Neuron (in vitro differentiated cells): Measurements from ENCODE around the gene THSD4.

Experiments used
- H2AFZ ChIP-seq: one replicate; pipeline ENCODE4 v1.6.1; 2013; ENCODE audit warnings: low read depth, mild to moderate bottlenecking, inconsistent platforms, low read length, moderate library complexity
- H3K27me3 ChIP-seq: one replicate; pipeline ENCODE4 v1.6.1; 2013; ENCODE audit warnings: low read length; ENCODE audit not compliant: insufficient read depth
- H3K36me3 ChIP-seq: one replicate; pipeline ENCODE4 v1.6.1; 2013; ENCODE audit warnings: low read length; ENCODE audit not compliant: insufficient read depth
- H3K4me1 ChIP-seq: one replicate; pipeline ENCODE4 v1.6.1; 2013; ENCODE audit warnings: low read length; ENCODE audit not compliant: insufficient read depth
- H3K4me3 ChIP-seq: 2 replicates; pipeline ENCODE4 v1.5.1; 2013; ENCODE audit warnings: mild to moderate bottlenecking, low read length, moderate library complexity
- H3K9me3 ChIP-seq: one replicate; pipeline ENCODE4 v1.6.1; 2013; ENCODE audit warnings: low read length

Gene THSD4

GRCh38 chr15:71444866-71445590 is 329.8 kb downstream of the THSD4 start:
- no peak overlapping the region for H2AFZ ChIP-seq
- H3K27me3 ChIP-seq, result no peaks in the 10 kb centered on the region
- no peaks in the 10 kb centered on the region for H3K9me3 ChIP-seq
- no peak overlapping the region for H3K4me3 ChIP-seq
- H3K36me3 ChIP-seq, result no peaks in the 10 kb centered on the region
- no peaks in the 10 kb centered on the region for H3K4me1 ChIP-seq

- H3K4me3 ChIP-seq, result no peak overlapping the region
- no peak overlapping the region for H2AFZ ChIP-seq
- no peaks in the 10 kb centered on the region for H3K9me3 ChIP-seq
- H3K27me3 ChIP-seq, result peaks cover 5% of the 10 kb centered on the region
- H3K36me3 ChIP-seq, result no peaks in the 10 kb centered on the region
- no peaks in the 10 kb centered on the region for H3K4me1 ChIP-seq
These were observed 332.3 kb downstream of the THSD4 start for GRCh38 chr15:71447328-71448250.

- H3K36me3 ChIP-seq, result no peaks in the 10 kb centered on the region
- H2AFZ ChIP-seq, result no peak overlapping the region
- H3K4me3 ChIP-seq, result no peak overlapping the region
- peaks cover 5% of the 10 kb centered on the region for H3K27me3 ChIP-seq
- no peaks in the 10 kb centered on the region for H3K9me3 ChIP-seq
- H3K4me1 ChIP-seq, result no peaks in the 10 kb centered on the region
These were observed 333.4 kb downstream of the THSD4 start for GRCh38 chr15:71448688-71449114.

- Histone ChIP-seq H3K9me3 (no peaks in the 10 kb centered on the region), H2AFZ (no peak overlapping the region), H3K27me3 (peaks cover 5% of the 10 kb centered on the region), H3K36me3 (no peaks in the 10 kb centered on the region), H3K4me3 (no peak overlapping the region), H3K4me1 (no peaks in the 10 kb centered on the region)
These were observed 334.1 kb downstream of the THSD4 start for GRCh38 chr15:71449363-71449762.

GRCh38 chr15:71449956-71450355 is 334.7 kb downstream of the THSD4 start:
- H3K9me3 ChIP-seq, result no peaks in the 10 kb centered on the region
- no peaks in the 10 kb centered on the region for H3K36me3 ChIP-seq
- no peak overlapping the region for H3K4me3 ChIP-seq
- peaks cover 5% of the 10 kb centered on the region for H3K27me3 ChIP-seq
- H2AFZ ChIP-seq, result no peak overlapping the region
- H3K4me1 ChIP-seq, result no peaks in the 10 kb centered on the region

- Histone ChIP-seq H3K4me3 (no peak overlapping the region), H3K9me3 (no peaks in the 10 kb centered on the region), H3K4me1 (peaks cover 4% of the 10 kb centered on the region), H2AFZ (no peak overlapping the region), H3K36me3 (no peaks in the 10 kb centered on the region), H3K27me3 (peaks cover 8% of the 10 kb centered on the region)
These were observed 335.9 kb downstream of the THSD4 start for GRCh38 chr15:71451130-71451529.

GRCh38 chr15:71452893-71453292 is 337.6 kb downstream of the THSD4 start:
- peaks cover 4% of the 10 kb centered on the region for H3K4me1 ChIP-seq
- H2AFZ ChIP-seq, result no peak overlapping the region
- H3K4me3 ChIP-seq, result no peak overlapping the region
- no peaks in the 10 kb centered on the region for H3K36me3 ChIP-seq
- peaks cover 8% of the 10 kb centered on the region for H3K27me3 ChIP-seq
- no peaks in the 10 kb centered on the region for H3K9me3 ChIP-seq

- no peak overlapping the region for H2AFZ ChIP-seq
- H3K36me3 ChIP-seq, result no peaks in the 10 kb centered on the region
- no peaks in the 10 kb centered on the region for H3K9me3 ChIP-seq
- peaks cover 8% of the 10 kb centered on the region for H3K27me3 ChIP-seq
- no peak overlapping the region for H3K4me3 ChIP-seq
- H3K4me1 ChIP-seq, result peaks cover 4% of the 10 kb centered on the region
These were observed 339.3 kb downstream of the THSD4 start for GRCh38 chr15:71454462-71454996.

- H3K4me1 ChIP-seq, result peaks cover 4% of the 10 kb centered on the region
- H3K27me3 ChIP-seq, result peaks cover 8% of the 10 kb centered on the region
- no peak overlapping the region for H2AFZ ChIP-seq
- H3K36me3 ChIP-seq, result no peaks in the 10 kb centered on the region
- no peaks in the 10 kb centered on the region for H3K9me3 ChIP-seq
- H3K4me3 ChIP-seq, result no peak overlapping the region
These were observed 339.8 kb downstream of the THSD4 start for GRCh38 chr15:71455107-71455506.

GRCh38 chr15:71455878-71456277 is 340.6 kb downstream of the THSD4 start:
- H3K27me3 ChIP-seq, result peaks cover 8% of the 10 kb centered on the region
- no peaks in the 10 kb centered on the region for H3K9me3 ChIP-seq
- H3K4me1 ChIP-seq, result peaks cover 4% of the 10 kb centered on the region
- no peaks in the 10 kb centered on the region for H3K36me3 ChIP-seq
- H3K4me3 ChIP-seq, result no peak overlapping the region
- H2AFZ ChIP-seq, result no peak overlapping the region

GRCh38 chr15:71456362-71456761 is 341.1 kb downstream of the THSD4 start:
- Histone ChIP-seq H3K4me1 (peaks cover 4% of the 10 kb centered on the region), H3K36me3 (no peaks in the 10 kb centered on the region), H2AFZ (no peak overlapping the region), H3K4me3 (no peak overlapping the region), H3K9me3 (no peaks in the 10 kb centered on the region), H3K27me3 (peaks cover 8% of the 10 kb centered on the region)

GRCh38 chr15:71456811-71457210 is 341.5 kb downstream of the THSD4 start:
- H3K4me1 ChIP-seq, result peaks cover 4% of the 10 kb centered on the region
- no peak overlapping the region for H3K4me3 ChIP-seq
- peaks cover 5% of the 10 kb centered on the region for H3K27me3 ChIP-seq

GRCh38 chr15:71458089-71458660 is 342.9 kb downstream of the THSD4 start:
- Histone ChIP-seq H3K4me1 (peaks cover 4% of the 10 kb centered on the region), H3K4me3 (no peak overlapping the region), H3K9me3 (no peaks in the 10 kb centered on the region), H2AFZ (no peak overlapping the region), H3K27me3 (peaks cover 6% of the 10 kb centered on the region), H3K36me3 (no peaks in the 10 kb centered on the region)

More at GRCh38 chr15:71456811-71457210, 341.5 kb downstream of the THSD4 start:
- no peak overlapping the region for H2AFZ ChIP-seq
- no peaks in the 10 kb centered on the region for H3K9me3 ChIP-seq
- H3K36me3 ChIP-seq, result no peaks in the 10 kb centered on the region
